ENCODE measurements around the gene PCDH15.

GRCh38 chr10:53980210-53980609 is 820.8 kb downstream of the PCDH15 start:
- no peak for TF ChIP-seq CTCF (conservative IDR thresholded peaks at IDR 0.05; ENCODE audit: low read depth in 2 of 2)
- no peak for TF ChIP-seq EZH2 (IDR thresholded peaks at IDR 0.05; ENCODE audit: low read depth, unreplicated experiment)
- no peak for TF ChIP-seq POLR2AphosphoS5 (IDR thresholded peaks at IDR 0.05; ENCODE audit: low read depth)
- TF ChIP-seq NANOG (IDR thresholded peaks at IDR 0.05; ENCODE audit: borderline replicate concordance), result no peak
- no peak for TF ChIP-seq STAT1 (IDR thresholded peaks at IDR 0.05; ENCODE audit: unreplicated experiment)
- no peak for TF ChIP-seq ZNF331 (CRISPR knock-in tag; IDR thresholded peaks at IDR 0.05; ENCODE audit: low read depth)
